ENCODE data around the gene MYRF. TPM values are rescaled to one million over a fixed set of nuclear protein-coding genes. Genes with fewer than 3 reads are reported as not detected.

Gene MYRF
- total and polyA plus RNA-seq, 2 of the 13 experiments (the other 11 are each of a cell fraction or from before 2014, with no cell fraction given) = 10.2 to 25.9 TPM

DNA sequence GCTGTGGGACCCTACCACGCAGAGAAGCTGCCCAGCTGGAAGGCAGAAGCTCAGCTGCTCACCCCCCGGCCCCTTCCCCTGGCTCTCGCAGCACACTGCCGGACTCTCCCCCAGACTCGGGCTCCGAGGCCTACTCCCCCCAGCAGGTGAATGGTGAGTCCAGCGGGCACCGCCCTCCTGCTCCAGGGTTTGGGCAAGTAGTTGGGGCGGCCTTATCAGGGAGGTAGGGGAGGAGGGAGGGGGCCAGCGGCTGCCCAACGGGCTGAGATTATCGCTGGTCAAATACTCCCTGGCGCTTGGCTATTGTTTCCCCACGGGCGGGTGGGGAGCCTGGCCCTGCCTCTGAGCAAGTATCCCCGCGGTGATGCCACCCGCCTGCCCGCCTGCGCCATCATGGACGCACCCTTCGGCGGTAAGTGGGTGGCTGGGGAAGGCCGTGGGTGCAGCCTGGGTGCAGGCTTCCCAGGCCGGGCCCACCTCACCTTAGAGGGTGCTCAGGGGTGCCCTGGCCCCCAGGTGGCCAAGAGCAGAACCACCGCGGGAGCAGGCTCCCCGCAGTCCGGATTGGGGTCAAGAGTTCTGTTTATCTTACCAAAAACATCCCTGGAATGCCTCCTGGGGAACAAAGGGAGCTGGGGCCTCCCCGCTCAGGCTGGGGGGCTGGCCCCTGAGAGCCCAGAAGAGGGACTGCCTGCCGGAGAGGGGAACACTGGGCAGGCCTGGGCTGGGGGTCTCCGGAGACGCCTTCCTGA, 16.9 kb downstream of the MYRF start (continued):
- TF ChIP-seq, protein P1, sequence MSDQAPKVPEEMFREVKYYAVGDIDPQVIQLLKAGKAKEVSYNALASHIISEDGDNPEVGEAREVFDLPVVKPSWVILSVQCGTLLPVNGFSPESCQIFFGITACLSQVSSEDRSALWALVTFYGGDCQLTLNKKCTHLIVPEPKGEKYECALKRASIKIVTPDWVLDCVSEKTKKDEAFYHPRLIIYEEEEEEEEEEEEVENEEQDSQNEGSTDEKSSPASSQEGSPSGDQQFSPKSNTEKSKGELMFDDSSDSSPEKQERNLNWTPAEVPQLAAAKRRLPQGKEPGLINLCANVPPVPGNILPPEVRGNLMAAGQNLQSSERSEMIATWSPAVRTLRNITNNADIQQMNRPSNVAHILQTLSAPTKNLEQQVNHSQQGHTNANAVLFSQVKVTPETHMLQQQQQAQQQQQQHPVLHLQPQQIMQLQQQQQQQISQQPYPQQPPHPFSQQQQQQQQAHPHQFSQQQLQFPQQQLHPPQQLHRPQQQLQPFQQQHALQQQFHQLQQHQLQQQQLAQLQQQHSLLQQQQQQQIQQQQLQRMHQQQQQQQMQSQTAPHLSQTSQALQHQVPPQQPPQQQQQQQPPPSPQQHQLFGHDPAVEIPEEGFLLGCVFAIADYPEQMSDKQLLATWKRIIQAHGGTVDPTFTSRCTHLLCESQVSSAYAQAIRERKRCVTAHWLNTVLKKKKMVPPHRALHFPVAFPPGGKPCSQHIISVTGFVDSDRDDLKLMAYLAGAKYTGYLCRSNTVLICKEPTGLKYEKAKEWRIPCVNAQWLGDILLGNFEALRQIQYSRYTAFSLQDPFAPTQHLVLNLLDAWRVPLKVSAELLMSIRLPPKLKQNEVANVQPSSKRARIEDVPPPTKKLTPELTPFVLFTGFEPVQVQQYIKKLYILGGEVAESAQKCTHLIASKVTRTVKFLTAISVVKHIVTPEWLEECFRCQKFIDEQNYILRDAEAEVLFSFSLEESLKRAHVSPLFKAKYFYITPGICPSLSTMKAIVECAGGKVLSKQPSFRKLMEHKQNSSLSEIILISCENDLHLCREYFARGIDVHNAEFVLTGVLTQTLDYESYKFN (CRISPR knock-in tag; conservative IDR thresholded peaks at IDR 0.05) = peak; percentile 98
- TF ChIP-seq, protein P2, sequence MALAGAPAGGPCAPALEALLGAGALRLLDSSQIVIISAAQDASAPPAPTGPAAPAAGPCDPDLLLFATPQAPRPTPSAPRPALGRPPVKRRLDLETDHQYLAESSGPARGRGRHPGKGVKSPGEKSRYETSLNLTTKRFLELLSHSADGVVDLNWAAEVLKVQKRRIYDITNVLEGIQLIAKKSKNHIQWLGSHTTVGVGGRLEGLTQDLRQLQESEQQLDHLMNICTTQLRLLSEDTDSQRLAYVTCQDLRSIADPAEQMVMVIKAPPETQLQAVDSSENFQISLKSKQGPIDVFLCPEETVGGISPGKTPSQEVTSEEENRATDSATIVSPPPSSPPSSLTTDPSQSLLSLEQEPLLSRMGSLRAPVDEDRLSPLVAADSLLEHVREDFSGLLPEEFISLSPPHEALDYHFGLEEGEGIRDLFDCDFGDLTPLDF (CRISPR knock-in tag; IDR thresholded peaks at IDR 0.05) = no peak
- TF ChIP-seq KLF9 (CRISPR knock-in tag; IDR thresholded peaks at IDR 0.05; ENCODE audit: low read depth) (no peak), ZNF484 (CRISPR knock-in tag; IDR thresholded peaks at IDR 0.05; ENCODE audit: borderline replicate concordance, low read depth) (no peak), PLRG1 (conservative IDR thresholded peaks at IDR 0.05) (no peak), FOXK1 (CRISPR knock-in tag; IDR thresholded peaks at IDR 0.05; ENCODE audit: borderline replicate concordance, low read depth) (peak; percentile 21; the same call in 1 of the 2 replicates), RFXAP (CRISPR knock-in tag; IDR thresholded peaks at IDR 0.05; ENCODE audit: borderline replicate concordance) (no peak), ZNF383 (CRISPR knock-in tag; IDR thresholded peaks at IDR 0.05; ENCODE audit: borderline replicate concordance) (peak; percentile 55; the same call in 1 of the 2 replicates), GABPA (IDR thresholded peaks at IDR 0.05; ENCODE audit: low read depth, low read length) (no peak), GABPA (CRISPR knock-in tag; IDR thresholded peaks at IDR 0.05; ENCODE audit: low read depth) (peak; percentile 26; the same call in 1 of the 2 replicates), ZSCAN25 (CRISPR knock-in tag; IDR thresholded peaks at IDR 0.05) (peak; percentile 63; the same call in 1 of the 2 replicates), RFX1 (IDR thresholded peaks at IDR 0.05) (no peak), ZNF101 (CRISPR knock-in tag; IDR thresholded peaks at IDR 0.05; ENCODE audit: borderline replicate concordance, low read depth) (0 out of 2 replicates have a peak, but pooled peaks have one; percentile 28), PHF5A (CRISPR knock-in tag; IDR thresholded peaks at IDR 0.05; ENCODE audit: low read depth, unreplicated experiment) (no peak), RFX5 (IDR thresholded peaks at IDR 0.05; ENCODE audit: low read depth, low read length) (no peak), MEIS2 (CRISPR knock-in tag; IDR thresholded peaks at IDR 0.05) (no peak)
- TF ChIP-seq, protein P3, sequence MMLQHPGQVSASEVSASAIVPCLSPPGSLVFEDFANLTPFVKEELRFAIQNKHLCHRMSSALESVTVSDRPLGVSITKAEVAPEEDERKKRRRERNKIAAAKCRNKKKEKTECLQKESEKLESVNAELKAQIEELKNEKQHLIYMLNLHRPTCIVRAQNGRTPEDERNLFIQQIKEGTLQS (CRISPR knock-in tag; IDR thresholded peaks at IDR 0.05) = no peak
- TF ChIP-seq, protein P4, sequence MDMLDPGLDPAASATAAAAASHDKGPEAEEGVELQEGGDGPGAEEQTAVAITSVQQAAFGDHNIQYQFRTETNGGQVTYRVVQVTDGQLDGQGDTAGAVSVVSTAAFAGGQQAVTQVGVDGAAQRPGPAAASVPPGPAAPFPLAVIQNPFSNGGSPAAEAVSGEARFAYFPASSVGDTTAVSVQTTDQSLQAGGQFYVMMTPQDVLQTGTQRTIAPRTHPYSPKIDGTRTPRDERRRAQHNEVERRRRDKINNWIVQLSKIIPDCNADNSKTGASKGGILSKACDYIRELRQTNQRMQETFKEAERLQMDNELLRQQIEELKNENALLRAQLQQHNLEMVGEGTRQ (IDR thresholded peaks at IDR 0.05; ENCODE audit: low read depth, low read length) = no peak
- TF ChIP-seq, protein P4 (CRISPR knock-in tag; IDR thresholded peaks at IDR 0.05; ENCODE audit: borderline replicate concordance) = no peak
- TF ChIP-seq, protein P5, sequence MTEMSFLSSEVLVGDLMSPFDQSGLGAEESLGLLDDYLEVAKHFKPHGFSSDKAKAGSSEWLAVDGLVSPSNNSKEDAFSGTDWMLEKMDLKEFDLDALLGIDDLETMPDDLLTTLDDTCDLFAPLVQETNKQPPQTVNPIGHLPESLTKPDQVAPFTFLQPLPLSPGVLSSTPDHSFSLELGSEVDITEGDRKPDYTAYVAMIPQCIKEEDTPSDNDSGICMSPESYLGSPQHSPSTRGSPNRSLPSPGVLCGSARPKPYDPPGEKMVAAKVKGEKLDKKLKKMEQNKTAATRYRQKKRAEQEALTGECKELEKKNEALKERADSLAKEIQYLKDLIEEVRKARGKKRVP (CRISPR knock-in tag; IDR thresholded peaks at IDR 0.05) = no peak
- TF ChIP-seq, protein P6, sequence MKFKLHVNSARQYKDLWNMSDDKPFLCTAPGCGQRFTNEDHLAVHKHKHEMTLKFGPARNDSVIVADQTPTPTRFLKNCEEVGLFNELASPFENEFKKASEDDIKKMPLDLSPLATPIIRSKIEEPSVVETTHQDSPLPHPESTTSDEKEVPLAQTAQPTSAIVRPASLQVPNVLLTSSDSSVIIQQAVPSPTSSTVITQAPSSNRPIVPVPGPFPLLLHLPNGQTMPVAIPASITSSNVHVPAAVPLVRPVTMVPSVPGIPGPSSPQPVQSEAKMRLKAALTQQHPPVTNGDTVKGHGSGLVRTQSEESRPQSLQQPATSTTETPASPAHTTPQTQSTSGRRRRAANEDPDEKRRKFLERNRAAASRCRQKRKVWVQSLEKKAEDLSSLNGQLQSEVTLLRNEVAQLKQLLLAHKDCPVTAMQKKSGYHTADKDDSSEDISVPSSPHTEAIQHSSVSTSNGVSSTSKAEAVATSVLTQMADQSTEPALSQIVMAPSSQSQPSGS (CRISPR knock-in tag; IDR thresholded peaks at IDR 0.05) = no peak

All from HepG2 (cell line).